NCI-H748 treated with DMSO at 0.1 percent for 48 hours (cell line): ENCODE results near the gene ZNF33A.
"Not testable (repeated sequence)": the region's sequence is repeated elsewhere in the genome, so short reads cannot be mapped to it uniquely, and the experiment has no call there.

ENCODE experiments used
- DNase-seq: peaks from one replicate; lab custom pipeline; 2025; lab: John Stamatoyannopoulos, UW

Gene ZNF33A

GRCh38 chr10:38010119-38010903 is at the start of gene ZNF33A:
Gene ZNF33A, plus strand, starts transcription at chr10:38010675. Its CDS starts 1,667 bp downstream, at chr10:38012342.
- peak; percentile 76 for DNase-seq

GRCh38 chr10:37965006-37965405 is 45.5 kb upstream of the ZNF33A start:
- DNase-seq, result no peak

DNA sequence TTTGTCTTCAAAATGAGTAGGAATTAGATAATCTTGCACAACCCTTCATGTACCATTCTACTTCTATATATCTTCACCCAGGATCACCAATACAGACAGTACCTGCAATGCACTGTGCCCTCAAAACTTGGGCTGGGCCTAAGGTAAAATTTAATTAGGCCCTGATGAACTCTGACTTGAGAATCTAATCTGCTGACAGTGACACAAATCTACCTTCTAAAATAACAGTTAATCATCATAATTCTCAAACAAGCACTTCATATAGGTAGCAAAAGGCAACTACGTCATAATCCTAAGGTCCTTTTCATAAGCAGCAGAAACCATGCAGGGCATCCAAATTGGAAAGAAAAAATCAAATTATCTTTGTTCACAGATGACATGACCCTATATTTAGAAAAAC is 38.1 kb upstream of the ZNF33A start:
- no peak for DNase-seq

GRCh38 chr10:37975401-37975991 is 35.0 kb upstream of the ZNF33A start:
- DNase-seq, result no peak

DNA sequence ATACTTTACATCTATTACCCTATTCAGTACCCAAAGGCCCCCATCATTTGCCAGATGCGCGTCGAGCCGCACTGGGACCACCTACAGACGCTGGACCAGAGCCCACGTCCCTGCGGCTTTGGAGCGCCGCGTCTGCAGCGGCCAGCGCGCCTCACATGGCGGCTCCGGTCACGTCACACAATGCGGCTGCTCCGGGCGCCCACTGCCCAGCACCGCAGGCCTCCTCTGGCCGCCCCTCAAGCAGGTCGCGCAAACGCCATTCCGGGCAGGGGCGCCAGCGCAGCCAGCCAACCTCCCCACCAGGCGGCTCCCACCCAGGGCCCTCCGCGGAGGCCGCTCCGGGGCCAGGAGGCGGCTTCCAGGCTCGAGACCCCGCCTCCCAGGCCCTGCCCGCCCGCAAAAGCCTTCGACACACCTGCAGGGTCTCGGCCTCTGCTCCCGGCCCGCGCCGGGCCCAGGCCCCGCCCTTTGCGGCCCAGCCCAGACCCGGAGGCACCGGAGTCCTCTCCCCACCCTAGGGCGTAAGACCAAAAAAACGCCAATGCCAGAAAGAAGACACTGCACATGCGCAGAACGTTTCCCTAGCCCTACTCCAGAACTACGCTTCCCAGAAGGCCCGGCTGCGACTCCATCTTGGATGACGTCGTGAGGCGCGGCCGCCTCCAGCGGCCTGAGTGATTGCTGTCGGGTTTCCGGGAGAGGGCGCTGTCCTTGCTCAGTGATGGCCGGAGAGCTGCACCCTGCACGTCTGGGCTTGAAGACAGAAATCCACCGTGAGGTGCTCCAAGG is 34.2 kb upstream of the ZNF33A start, which contains the start of gene ZNF25:
ZNF25 (minus strand) TSS at position 557 of the 789 bp plus-strand sequence. CDS start 4,925 bp downstream, outside the sequence.
- DNase-seq, result peak; percentile 96

- DNase-seq, result no peak
These were observed 33.6 kb upstream of the ZNF33A start for GRCh38 chr10:37976880-37977203.

- no peak for DNase-seq
These were observed 18.8 kb upstream of the ZNF33A start for GRCh38 chr10:37991655-37992054.

- no peak for DNase-seq
These were observed 18.4 kb upstream of the ZNF33A start for GRCh38 chr10:37992083-37992482.

- not testable (repeated sequence) for DNase-seq
These were observed 11.6 kb upstream of the ZNF33A start for GRCh38 chr10:37998920-37999319.

DNA sequence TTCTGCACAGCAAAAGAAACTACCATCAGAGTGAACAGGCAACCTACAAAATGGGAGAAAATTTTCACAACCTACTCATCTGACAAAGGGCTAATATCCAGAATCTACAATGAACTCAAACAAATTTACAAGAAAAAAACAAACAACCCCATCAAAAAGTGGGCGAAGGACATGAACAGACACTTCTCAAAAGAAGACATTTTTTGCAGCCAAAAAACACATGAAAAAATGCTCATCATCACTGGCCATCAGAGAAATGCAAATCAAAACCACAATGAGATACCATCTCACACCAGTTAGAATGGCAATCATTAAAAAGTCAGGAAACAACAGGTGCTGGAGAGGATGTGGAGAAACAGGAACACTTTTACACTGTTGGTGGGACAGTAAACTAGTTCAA is 10.0 kb upstream of the ZNF33A start:
- not testable (repeated sequence) for DNase-seq

DNA sequence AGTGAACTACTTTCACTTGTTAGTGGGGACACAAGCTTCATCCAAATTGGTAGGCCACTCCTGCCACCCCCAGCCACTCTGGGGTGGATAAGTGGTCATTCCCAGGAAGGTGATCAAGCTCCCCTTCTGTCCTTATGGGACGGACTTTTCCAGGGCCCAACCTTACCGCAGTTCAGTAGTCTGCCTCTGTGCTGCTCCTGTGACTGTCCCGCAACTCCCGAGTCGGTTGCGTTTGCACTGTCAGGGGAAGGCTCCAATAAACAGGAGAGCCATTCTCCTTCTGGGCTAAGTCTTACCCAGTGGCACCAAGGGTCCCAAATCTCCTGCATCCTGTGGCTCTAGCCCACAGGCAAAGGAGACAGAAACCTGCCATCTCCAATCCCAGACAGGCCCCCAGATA is 7.4 kb upstream of the ZNF33A start:
- no peak for DNase-seq

DNA sequence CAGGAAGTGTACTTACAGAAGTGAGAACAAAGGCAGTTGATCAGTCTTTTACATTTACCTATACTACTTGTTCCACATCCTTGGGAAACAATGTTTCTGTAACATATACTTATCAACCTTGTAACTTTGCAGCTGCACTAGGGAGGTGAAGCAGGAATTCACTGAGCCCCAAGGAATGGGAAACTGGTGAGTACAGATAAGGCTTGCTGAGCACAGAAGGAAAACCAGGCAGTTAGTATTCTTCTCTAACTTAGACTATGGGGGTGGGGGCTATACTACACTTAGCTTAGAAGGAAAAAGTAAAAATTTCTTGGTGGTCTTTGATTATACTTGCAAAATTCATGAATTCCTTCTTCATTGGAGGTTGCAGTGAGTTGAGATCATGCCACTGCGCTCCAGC is 6.9 kb upstream of the ZNF33A start:
- no peak for DNase-seq

DNA sequence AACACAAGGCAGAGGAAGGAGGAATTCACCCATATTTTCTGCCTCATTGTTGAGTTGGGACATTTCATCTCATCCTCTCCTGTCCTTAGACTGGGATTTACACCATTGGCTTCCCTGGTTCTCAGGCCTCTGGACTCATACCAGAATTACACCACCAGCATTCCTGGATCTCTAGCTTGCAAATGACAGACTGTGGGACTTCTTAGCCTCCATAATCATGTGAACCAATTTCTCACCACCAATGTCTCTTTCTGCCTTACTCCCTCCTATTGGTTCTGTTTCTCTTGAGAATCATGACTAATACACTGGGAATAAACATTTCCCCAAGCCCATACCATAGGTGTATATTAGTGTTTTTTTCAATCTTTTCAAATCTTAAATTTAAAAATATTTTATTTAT is 2.9 kb upstream of the ZNF33A start:
- no peak for DNase-seq

DNA sequence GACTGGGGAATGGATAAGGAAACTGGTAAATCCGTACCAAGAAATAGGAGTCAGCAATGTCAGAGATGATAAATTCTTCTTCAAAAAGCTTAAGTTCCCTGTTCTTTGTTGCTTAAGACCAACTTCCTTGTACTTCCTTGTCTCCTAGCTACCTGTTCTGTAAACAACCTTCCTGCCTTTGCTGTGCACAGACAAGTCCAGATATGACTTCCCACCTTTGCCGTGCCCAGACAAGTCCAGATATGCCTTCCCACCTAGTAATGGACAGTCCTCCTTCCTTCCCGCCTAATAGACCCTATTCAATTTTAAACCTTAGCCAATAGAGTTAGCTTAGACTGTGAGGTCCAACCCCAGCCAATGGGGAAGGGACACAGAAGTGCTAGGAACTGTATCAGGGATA is 2.5 kb upstream of the ZNF33A start:
- no peak for DNase-seq

- DNase-seq, result no peak
These were observed 5.9 kb downstream of the ZNF33A start for GRCh38 chr10:38016354-38016753.

- not testable (repeated sequence) for DNase-seq
These were observed 8.6 kb downstream of the ZNF33A start for GRCh38 chr10:38019124-38019523.

- no peak for DNase-seq
These were observed 14.8 kb downstream of the ZNF33A start for GRCh38 chr10:38025283-38025682.

GRCh38 chr10:38027986-38028385 is 17.5 kb downstream of the ZNF33A start:
- no peak for DNase-seq

- DNase-seq, result no peak
These were observed 22.4 kb downstream of the ZNF33A start for GRCh38 chr10:38032886-38033285.

- no peak for DNase-seq
These were observed 27.8 kb downstream of the ZNF33A start for GRCh38 chr10:38038107-38038931.

GRCh38 chr10:38038932-38039245 is 28.4 kb downstream of the ZNF33A start:
- DNase-seq, result no peak

GRCh38 chr10:38043516-38043915 is 33.0 kb downstream of the ZNF33A start:
- DNase-seq, result no peak
